Common myeloid progenitor, CD34-positive (primary cell): ENCODE measurements around the gene MAP2K5.

Source experiments
- CTCF ChIA-PET: fragments of 350-600 bp; sonication (Branson Sonifier 250); formaldehyde crosslinking; loops from one replicate; lab custom pipeline; 2021; ENCODE audit warnings: antibody characterized with exemption; lab: Charles Lee
- POLR2A ChIA-PET: fragments of 350-600 bp; sonication (Branson Sonifier 250); formaldehyde crosslinking; loops from one replicate; lab custom pipeline; 2021; ENCODE audit warnings: antibody characterized with exemption; lab: Charles Lee
- DNase-seq, 3 donors: peaks; one replicate each; pipeline versions ENCODE4 v3.0.0 to v3.0.0-alpha.2; 2013
- H3K27ac ChIP-seq, 2 experiments: 1 replicate in 1 of 2; 2 replicates in 1 of 2; pipeline ENCODE4 v1.7.0; 2013; ENCODE audit warnings: inconsistent platforms in 2 of 2, low read length in 2 of 2, mild to moderate bottlenecking in 2 of 2, low read depth in 1 of 2, moderate library complexity in 1 of 2; ENCODE audit not compliant: severe bottlenecking in 2 of 2, insufficient read depth in 1 of 2, poor library complexity in 1 of 2
- H3K27me3 ChIP-seq, 5 experiments: replicated peaks in 2 of 5; 1 replicate in 3 of 5; 2 replicates in 2 of 5; pipeline versions ENCODE4 v1.6.1 to v1.7.0; 2013; ENCODE audit warnings: low read length in 4 of 5, mild to moderate bottlenecking in 2 of 5, moderate library complexity in 2 of 5, inconsistent platforms in 1 of 5; ENCODE audit not compliant: insufficient read depth in 5 of 5, control insufficient read depth in 4 of 5
- H3K36me3 ChIP-seq, 4 experiments: 1 replicate in 2 of 4; 2 replicates in 2 of 4; pipeline versions ENCODE4 v1.6.1 to v1.7.0; 2013; ENCODE audit warnings: low read length in 3 of 4, control low read depth in 1 of 4, mild to moderate bottlenecking in 1 of 4; ENCODE audit not compliant: control insufficient read depth in 4 of 4, insufficient read depth in 4 of 4
- H3K4me1 ChIP-seq, 4 experiments: 1 replicate in 3 of 4; 2 replicates in 1 of 4; pipeline versions ENCODE4 v1.6.1 to v1.7.1; 2013; ENCODE audit warnings: low read length in 3 of 4, mild to moderate bottlenecking in 3 of 4, control low read depth in 1 of 4, inconsistent platforms in 1 of 4, moderate library complexity in 1 of 4; ENCODE audit not compliant: control insufficient read depth in 4 of 4, insufficient read depth in 4 of 4; ENCODE audit errors: control extremely low read depth in 1 of 4
- H3K4me3 ChIP-seq, 7 experiments: 1 replicate in 4 of 7; 2 replicates in 3 of 7; pipeline versions ENCODE4 v1.5.1 to v1.7.0; 2013; ENCODE audit warnings: mild to moderate bottlenecking in 7 of 7, low read length in 6 of 7, moderate library complexity in 6 of 7, inconsistent platforms in 2 of 7, low read depth in 2 of 7, control low read depth in 1 of 7; ENCODE audit not compliant: insufficient read depth in 4 of 7, control insufficient read depth in 1 of 7; ENCODE audit errors: extremely low read depth in 1 of 7
- H3K9me3 ChIP-seq, 5 experiments: 1 replicate in 4 of 5; 2 replicates in 1 of 5; pipeline versions ENCODE4 v1.6.1 to v1.7.1; 2013; ENCODE audit warnings: low read length in 4 of 5, mild to moderate bottlenecking in 2 of 5, inconsistent platforms in 1 of 5, low read depth in 1 of 5, moderate library complexity in 1 of 5; ENCODE audit not compliant: control insufficient read depth in 4 of 5, insufficient read depth in 2 of 5; ENCODE audit errors: control extremely low read depth in 1 of 5
- WGBS: methylation state at CpG from one replicate; pipeline ENCODE4 v1.1.5; 2013; ENCODE audit not compliant: insufficient coverage; 5-methylcytosine and 5-hydroxymethylcytosine counted together

The MAP2K5 gene

DNA sequence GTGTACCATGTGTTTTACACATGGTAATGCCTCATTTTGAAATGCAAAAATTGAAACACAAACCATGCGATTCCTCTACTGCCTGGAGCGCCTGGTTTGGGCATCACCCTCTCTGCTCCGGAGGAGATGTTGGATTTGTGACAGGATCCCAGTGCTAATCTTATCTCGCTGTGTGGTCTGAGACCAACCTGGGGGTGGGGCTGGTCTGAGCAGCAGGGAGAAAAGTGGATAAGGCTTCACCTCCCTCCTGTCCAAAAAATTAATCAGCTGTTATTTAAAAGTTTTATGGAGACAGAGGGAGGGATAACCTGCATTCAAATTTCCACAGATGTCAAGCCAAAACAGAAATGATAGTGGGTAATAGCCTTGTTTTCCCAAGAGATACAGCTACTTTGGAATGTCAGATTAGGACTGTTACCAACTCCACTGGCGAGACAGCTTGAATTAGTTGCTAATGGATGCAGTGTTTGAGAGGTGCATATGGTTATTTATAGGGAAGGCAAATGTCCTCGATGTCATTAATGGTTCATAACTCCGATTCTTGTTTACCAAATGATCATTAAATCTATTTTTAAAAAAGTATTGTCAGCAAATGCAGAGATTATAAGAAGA, 228.8 kb downstream of the MAP2K5 start:
- POLR2A ChIA-PET, result no interaction called here
- Histone ChIP-seq H3K27me3 (no peaks in the 10 kb centered on the region), H3K36me3 (peaks cover 0 to 12% (median 7%) of the 10 kb centered on the region in 4 experiments), H3K4me1 (peaks cover 0 to 9% (median 6%) of the 10 kb centered on the region in 4 experiments), H3K4me3 (no peak overlapping the region), H3K9me3 (no peaks in the 10 kb centered on the region), H3K27ac (no peak overlapping the region)
- DNase-seq, result no peak
- WGBS, result 100% methylated on average over 1 of the region's 7 CpGs
- CTCF ChIA-PET, result no interaction called here

DNA sequence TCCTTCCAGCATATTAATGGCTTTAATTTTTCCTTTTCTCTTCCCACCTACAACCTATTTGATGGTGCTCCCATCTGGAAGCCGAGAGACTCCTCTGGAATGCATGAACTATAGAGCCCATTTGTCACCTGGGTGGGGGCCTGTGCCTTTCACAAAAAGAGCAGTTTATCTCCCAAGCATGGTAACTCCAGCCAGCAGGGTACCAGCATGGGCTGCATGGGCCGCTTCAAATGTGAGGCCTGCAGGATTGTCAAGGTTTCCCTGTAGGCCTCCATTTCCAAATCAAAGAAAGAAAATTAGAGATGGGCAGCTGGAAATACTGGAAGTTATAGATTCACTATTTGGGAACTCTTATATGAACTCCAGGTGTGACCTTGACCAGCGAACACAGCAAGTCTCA, 232.1 kb downstream of the MAP2K5 start:
- ChIA-PET CTCF (no interaction called here), POLR2A (no interaction called here)
- Histone ChIP-seq H3K27ac (no peak overlapping the region), H3K9me3 (no peaks in the 10 kb centered on the region), H3K4me3 (no peak overlapping the region), H3K4me1 (peaks cover 0 to 9% (median 2%) of the 10 kb centered on the region in 4 experiments), H3K27me3 (no peaks in the 10 kb centered on the region), H3K36me3 (peaks cover 0 to 12% (median 7%) of the 10 kb centered on the region in 4 experiments)
- DNase-seq, result no peak
- 100% methylated on average over 2 of the region's 3 CpGs for WGBS

DNA sequence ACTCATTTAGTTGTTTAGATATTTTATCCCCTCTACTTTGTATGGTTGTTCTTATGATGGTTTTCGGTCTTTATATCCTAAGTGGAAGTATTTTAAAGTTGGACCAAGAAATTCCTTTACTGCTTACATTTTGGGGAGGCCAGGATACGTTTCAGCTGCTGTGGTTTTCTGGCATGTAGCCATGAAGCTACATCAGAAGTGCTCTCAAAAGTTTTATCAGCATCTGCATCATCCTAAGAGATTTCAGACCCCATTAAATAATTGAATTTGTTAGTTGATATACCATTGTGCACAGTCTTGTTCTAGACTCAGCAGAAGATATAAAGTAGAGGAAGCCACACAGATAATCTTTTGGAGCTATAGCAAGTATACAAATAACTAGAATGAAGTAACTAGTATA, 232.7 kb downstream of the MAP2K5 start:
- ChIA-PET CTCF (no interaction called here), POLR2A (no interaction called here)
- H3K36me3 ChIP-seq, result peaks cover 0 to 11% (median 5%) of the 10 kb centered on the region in 4 experiments
- no peaks in the 10 kb centered on the region for H3K27me3 ChIP-seq
- no peak for DNase-seq
- no peak overlapping the region for H3K27ac ChIP-seq
- no peaks in the 10 kb centered on the region for H3K9me3 ChIP-seq
- peaks cover 1 to 15% (median 8%) of the 10 kb centered on the region in 4 experiments for H3K4me1 ChIP-seq
- no peak overlapping the region for H3K4me3 ChIP-seq
- WGBS, result no CpG with 5 or more reads among the region's 2 CpGs

DNA sequence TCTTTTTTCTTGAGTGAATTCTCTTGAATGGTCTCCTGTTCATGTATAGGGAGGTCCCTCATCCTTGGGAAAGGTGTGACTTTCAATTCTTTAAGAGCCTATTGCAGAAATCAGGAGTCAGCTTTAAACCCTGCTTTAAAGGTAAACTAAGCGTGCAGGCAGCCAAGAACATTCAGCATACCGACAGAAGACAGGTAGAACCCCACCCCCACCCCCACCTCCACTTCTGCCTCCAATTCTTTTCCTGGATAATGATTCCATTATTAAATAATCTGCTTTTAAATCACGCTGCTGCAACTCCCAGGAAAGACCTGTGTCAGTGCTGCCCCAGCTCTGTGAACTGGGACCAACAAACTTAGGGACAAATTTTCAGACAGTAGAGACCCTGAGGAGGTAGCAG, 233.5 kb downstream of the MAP2K5 start:
- POLR2A ChIA-PET, result no interaction called here

DNA sequence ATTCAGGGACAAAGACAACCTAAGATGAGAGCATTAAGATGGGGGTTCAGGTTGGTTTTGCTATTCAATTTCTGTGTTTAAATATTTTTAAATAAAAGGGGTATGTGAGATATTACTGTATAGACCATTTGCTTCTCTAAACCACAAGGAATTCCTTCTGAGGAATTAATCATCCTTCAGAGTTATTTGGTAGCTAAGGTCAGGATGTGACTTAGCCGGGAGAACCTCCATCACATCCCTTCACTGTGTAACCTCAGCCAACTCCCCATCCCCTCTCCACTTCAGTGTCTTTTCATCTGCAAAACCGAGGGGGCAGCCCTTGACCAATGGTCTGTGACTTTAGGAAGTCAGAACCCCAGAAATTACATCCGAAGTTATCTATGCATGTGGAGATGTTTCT, 234.1 kb downstream of the MAP2K5 start:
- no peak overlapping the region for H3K4me3 ChIP-seq
- no peaks in the 10 kb centered on the region for H3K27me3 ChIP-seq
- WGBS, result 93% methylated on average over 3 of the region's 3 CpGs
- ChIA-PET CTCF (interaction anchor here (0.6 to 1.0 kb wide), 2 partner anchors 28 to 1398 kb away, joined by 3 read pairs; no protein-coding TSS in a partner anchor), POLR2A (no interaction called here)
- H3K4me1 ChIP-seq, result peaks cover 2 to 20% (median 12%) of the 10 kb centered on the region in 4 experiments
- H3K9me3 ChIP-seq, result no peaks in the 10 kb centered on the region
- DNase-seq, result no peak
- H3K36me3 ChIP-seq, result peaks cover 0 to 9% (median 4%) of the 10 kb centered on the region in 4 experiments
- H3K27ac ChIP-seq, result no peak overlapping the region

More for the DNA sequence above, 233.5 kb downstream of the MAP2K5 start:
- 100% methylated on average over 3 of the region's 3 CpGs for WGBS
- H3K9me3 ChIP-seq, result no peaks in the 10 kb centered on the region
- CTCF ChIA-PET, result interaction anchor here (1.0 kb wide), 1 partner anchor 27 kb away, joined by 3 read pairs; no protein-coding TSS in a partner anchor
- H3K27me3 ChIP-seq, result no peaks in the 10 kb centered on the region
- DNase-seq, result no peak
- no peak overlapping the region for H3K27ac ChIP-seq
- H3K4me3 ChIP-seq, result no peak overlapping the region
- H3K36me3 ChIP-seq, result peaks cover 0 to 9% (median 4%) of the 10 kb centered on the region in 4 experiments
- peaks cover 2 to 20% (median 12%) of the 10 kb centered on the region in 4 experiments for H3K4me1 ChIP-seq

DNA sequence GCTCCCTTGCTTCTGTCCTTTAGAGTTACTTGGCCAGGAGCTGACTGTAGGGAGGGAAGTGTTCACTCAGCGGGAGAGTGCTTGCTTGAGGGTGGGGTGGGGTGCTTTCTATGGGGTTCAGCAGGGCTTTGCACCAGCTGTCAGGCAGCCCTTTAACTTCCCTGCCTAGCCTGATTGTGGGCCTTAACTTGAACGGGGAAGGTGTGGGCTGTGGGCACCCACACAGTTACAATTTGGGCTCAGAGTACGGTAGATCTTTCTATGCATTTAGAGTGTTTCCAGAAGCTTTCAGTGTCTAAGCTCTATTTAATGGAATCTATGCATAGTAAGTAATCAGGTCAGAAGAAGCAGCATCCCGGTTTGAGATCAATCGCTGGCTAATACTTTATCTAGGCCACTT, 234.6 kb downstream of the MAP2K5 start:
- H3K27ac ChIP-seq, result no peak overlapping the region
- peaks cover 2 to 20% (median 12%) of the 10 kb centered on the region in 4 experiments for H3K4me1 ChIP-seq
- H3K4me3 ChIP-seq, result no peak overlapping the region
- no peaks in the 10 kb centered on the region for H3K9me3 ChIP-seq
- no peaks in the 10 kb centered on the region for H3K27me3 ChIP-seq
- H3K36me3 ChIP-seq, result peaks cover 0 to 9% (median 4%) of the 10 kb centered on the region in 4 experiments
- WGBS, result 87% methylated on average over 3 of the region's 5 CpGs
- POLR2A ChIA-PET, result no interaction called here
- CTCF ChIA-PET, result interaction anchor here (0.6 to 1.0 kb wide), 2 partner anchors 28 to 1397 kb away, joined by 3 read pairs; no protein-coding TSS in a partner anchor
- no peak for DNase-seq

DNA sequence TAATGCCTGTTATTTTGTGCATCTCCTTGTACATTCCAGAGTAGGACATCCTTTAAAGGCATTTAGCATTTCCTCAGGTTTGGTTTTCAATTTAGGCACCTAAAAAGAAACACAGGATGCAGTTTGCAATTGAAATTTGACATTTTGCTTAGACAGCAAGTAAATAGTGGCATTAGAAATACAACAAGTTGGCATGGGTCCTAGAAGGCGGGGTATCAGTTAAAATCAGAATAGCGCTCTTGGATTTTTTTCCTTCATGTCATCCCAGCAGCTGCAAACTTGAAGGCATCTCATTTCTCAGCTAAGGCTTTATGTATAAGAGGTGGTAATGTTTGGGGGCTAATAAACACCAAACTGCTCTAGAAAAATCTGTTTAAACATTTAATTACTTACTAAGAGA, 235.3 kb downstream of the MAP2K5 start:
- H3K36me3 ChIP-seq, result peaks cover 0 to 9% (median 4%) of the 10 kb centered on the region in 4 experiments
- H3K4me1 ChIP-seq, result peaks cover 3 to 24% (median 15%) of the 10 kb centered on the region in 4 experiments
- 92% methylated on average over 2 of the region's 2 CpGs for WGBS
- H3K27ac ChIP-seq, result no peak overlapping the region
- H3K9me3 ChIP-seq, result no peaks in the 10 kb centered on the region
- ChIA-PET POLR2A (no interaction called here), CTCF (interaction anchor here (1.0 to 1.4 kb wide), 4 partner anchors 8 to 47 kb away, joined by 3 read pairs; no protein-coding TSS in a partner anchor)
- DNase-seq, result no peak
- no peaks in the 10 kb centered on the region for H3K27me3 ChIP-seq
- no peak overlapping the region for H3K4me3 ChIP-seq
